GM19035 (cell line): Measurements from ENCODE around the gene GJA4.
"Not testable (repeated sequence)": the region's sequence is repeated elsewhere in the genome, so short reads cannot be mapped to it uniquely, and the experiment has no call there.

Experiments used
- ATAC-seq: cut with Tn5 transposase; IDR thresholded peaks from one replicate; pipeline ENCODE4 v1.9.1; 2021; ENCODE audit not compliant: unreplicated experiment

GJA4 gene

GRCh38 chr1:34787461-34788420, 5.1 kb upstream of the GJA4 start:
- no peak for ATAC-seq

GRCh38 chr1:34790985-34791384, 1.8 kb upstream of the GJA4 start:
- ATAC-seq: no peak

GRCh38 chr1:34792424-34792823, 375 bp upstream of the GJA4 start:
- ATAC-seq: no peak

GRCh38 chr1:34794001-34794789, 1.4 kb downstream of the GJA4 start:
- ATAC-seq: no peak

GRCh38 chr1:34794790-34795180, 2.0 kb downstream of the GJA4 start:
- no peak for ATAC-seq

- ATAC-seq: no peak
Measured at GRCh38 chr1:34795916-34796315, 3.1 kb downstream of the GJA4 start.

- ATAC-seq: no peak
Measured at GRCh38 chr1:34796990-34797389, 4.2 kb downstream of the GJA4 start.

GRCh38 chr1:34800214-34800613, 7.4 kb downstream of the GJA4 start:
- no peak for ATAC-seq

GRCh38 chr1:34803770-34804169, 11.0 kb downstream of the GJA4 start:
- ATAC-seq: no peak

GRCh38 chr1:34806396-34806795, 13.6 kb downstream of the GJA4 start:
- no peak for ATAC-seq

GRCh38 chr1:34808051-34808810, 15.4 kb downstream of the GJA4 start:
- ATAC-seq: no peak

GRCh38 chr1:34810781-34811180, 18.0 kb downstream of the GJA4 start:
- ATAC-seq: not testable (repeated sequence)

- ATAC-seq: no peak
Measured at GRCh38 chr1:34816332-34816731, 23.5 kb downstream of the GJA4 start.

GRCh38 chr1:34816778-34817177, 24.0 kb downstream of the GJA4 start:
- ATAC-seq: no peak

- ATAC-seq: not testable (repeated sequence)
Measured at GRCh38 chr1:34818862-34819261, 26.1 kb downstream of the GJA4 start.

- no peak for ATAC-seq
Measured at GRCh38 chr1:34822202-34822601, 29.4 kb downstream of the GJA4 start.

GRCh38 chr1:34824817-34825454, 32.1 kb downstream of the GJA4 start:
- ATAC-seq: no peak

GRCh38 chr1:34825455-34826091, 32.8 kb downstream of the GJA4 start:
- no peak for ATAC-seq

- no peak for ATAC-seq
Measured at GRCh38 chr1:34827341-34827941, 34.6 kb downstream of the GJA4 start.

GRCh38 chr1:34828611-34829010, 35.8 kb downstream of the GJA4 start:
- no peak for ATAC-seq
